K562 (cell line): ENCODE results near the gene C1orf122. TPM values are rescaled to one million over a fixed set of nuclear protein-coding genes. Genes with fewer than 3 reads are reported as not detected.
A peak's percentile ranks its signal among the peaks of the same experiment; 100 is the strongest.

Experiments used
- ATAC-seq: fragments of 200-7000 bp; cut with Tn5 transposase; 3 replicates; pipeline ENCODE4 v1.9.1; 2020; ENCODE audit warnings: moderate library complexity
- BruUV-seq: library from RNA; stranded (reverse); fragments of 400-500 nt; replicated peaks from 2 replicates; lab custom pipeline; 2021; lab: Mats Ljungman, UMichigan
- CTCF ChIA-PET: fragments of 300-600 bp; formaldehyde crosslinking; extraction: SDS; loops from one replicate; lab custom pipeline; 2021; ENCODE audit warnings: low intra/inter-chr PET ratio; lab: Yijun Ruan, JAX
- POLR2A ChIA-PET: fragments of 300-600, 350-650 bp; sonication (Branson Sonifier 250); formaldehyde crosslinking; extraction: SDS; loops from one replicate; lab custom pipeline; 2021; ENCODE audit warnings: antibody characterized with exemption, inconsistent platforms; lab: Yijun Ruan, JAX
- DNase-seq, 4 experiments: peaks; one replicate each; pipeline versions ENCODE4 v3.0.0 to v3.0.0-alpha.2; 2011 to 2018; ENCODE audit warnings: low spot score in 3 of 4, mixed read lengths in 3 of 4; ENCODE audit errors: extremely low read depth in 1 of 4
- FAIRE-seq: peaks from 2 replicates; lab custom pipeline; 2011; peaks lifted over from hg19 to GRCh38; lab: Jason Lieb, UNC
- H2AFZ ChIP-seq: 2 replicates; pipeline ENCODE4 v1.6.0; 2011; ENCODE audit warnings: low read depth, low read length, control low read depth, inconsistent platforms
- H3K27ac ChIP-seq: fragments of 200-600 bp; 3 replicates; pipeline ENCODE4 v1.8.0; 2011; ENCODE audit warnings: low read depth, mild to moderate bottlenecking, control low read depth, inconsistent platforms, low read length, moderate library complexity, mixed read lengths; ENCODE audit errors: extremely low read depth
- H3K27me3 ChIP-seq, 2 experiments: fragments of 300-600 bp in 1 of 2; 2 replicates in 1 of 2; 3 replicates in 1 of 2; pipeline versions ENCODE4 v1.6.0 to v1.8.0; 2011; ENCODE audit warnings: inconsistent platforms in 2 of 2, low read length in 2 of 2, mild to moderate bottlenecking in 1 of 2, mixed read lengths in 1 of 2, moderate library complexity in 1 of 2; ENCODE audit not compliant: control insufficient read depth in 2 of 2, insufficient read depth in 2 of 2
- H3K36me3 ChIP-seq: fragments of 300-600 bp; 3 replicates; pipeline ENCODE4 v1.8.0; 2011; ENCODE audit warnings: mild to moderate bottlenecking, low read length, inconsistent platforms; ENCODE audit not compliant: control insufficient read depth, insufficient read depth
- H3K4me1 ChIP-seq, 2 experiments: fragments of 200-600 bp in 1 of 2; replicated peaks in 1 of 2; 2 replicates in 1 of 2; 3 replicates in 1 of 2; pipeline versions ENCODE4 v1.5.1 to v1.8.0; 2011; ENCODE audit warnings: inconsistent platforms in 2 of 2, low read length in 2 of 2, mild to moderate bottlenecking in 1 of 2, mixed read lengths in 1 of 2, moderate library complexity in 1 of 2; ENCODE audit not compliant: control insufficient read depth in 2 of 2, insufficient read depth in 2 of 2
- H3K4me2 ChIP-seq: 2 replicates; pipeline ENCODE4 v1.6.1; 2011; ENCODE audit warnings: low read length, control low read depth, inconsistent platforms, mixed read lengths; ENCODE audit not compliant: insufficient read depth
- H3K4me3 ChIP-seq: fragments of 200-600 bp; sonication (generic), shearing (Covaris generic); 2 replicates; pipeline ENCODE4 v1.5.1; 2016; ENCODE audit warnings: control low read depth, inconsistent platforms
- H3K79me2 ChIP-seq: fragments of 200-600 bp; 3 replicates; pipeline ENCODE4 v1.8.0; 2011; ENCODE audit warnings: low read length, inconsistent platforms; ENCODE audit not compliant: control insufficient read depth, insufficient read depth
- H3K9ac ChIP-seq, 2 experiments: 2 replicates each; pipeline versions ENCODE4 v1.6.0 to v1.6.1; 2011; ENCODE audit warnings: low read depth in 2 of 2, low read length in 2 of 2, control low read depth in 1 of 2, inconsistent platforms in 1 of 2, mild to moderate bottlenecking in 1 of 2, mixed read lengths in 1 of 2; ENCODE audit not compliant: insufficient read depth in 1 of 2
- H3K9me1 ChIP-seq: one replicate; pipeline ENCODE4 v1.6.0; 2011; ENCODE audit warnings: inconsistent platforms, mild to moderate bottlenecking, low read length, moderate library complexity; ENCODE audit not compliant: control insufficient read depth, insufficient read depth
- H3K9me3 ChIP-seq: replicated peaks from 2 replicates; pipeline ENCODE4 v1.5.1; 2011; ENCODE audit warnings: low read depth, low read length, inconsistent platforms; ENCODE audit not compliant: control insufficient read depth, insufficient read depth
- H4K20me1 ChIP-seq: replicated peaks from 2 replicates; pipeline ENCODE4 v1.6.1; 2011; ENCODE audit warnings: low read length, inconsistent platforms, mixed read lengths; ENCODE audit not compliant: control insufficient read depth, insufficient read depth
- CEBPG ChIP-seq, 3 experiments: fragments of 200-800 bp in 1 of 3; sonication (Bioruptor generic) in 1 of 3; sonication (generic) in 1 of 3; formaldehyde crosslinking in 1 of 3; IDR thresholded peaks in 2 of 3; conservative IDR thresholded peaks in 1 of 3; 2 replicates each; pipeline versions ENCODE4 v1.6.1 to v1.8.0; 2016 to 2022; ENCODE audit warnings: missing compliant biosample characterization in 2 of 3, missing genetic modification characterization in 2 of 3, mild to moderate bottlenecking in 1 of 3, missing genetic modification reagents in 1 of 3
- MAFG ChIP-seq: fragments of 450-650 bp; conservative IDR thresholded peaks from 2 replicates; pipeline ENCODE4 v1.6.1; 2016; ENCODE audit warnings: missing genetic modification characterization, missing compliant biosample characterization
- MTF1 ChIP-seq: fragments of 250-450 bp; sonication (Bioruptor Pico); IDR thresholded peaks from 2 replicates; pipeline ENCODE4 v1.9.0; 2021; ENCODE audit warnings: moderate library complexity, mild to moderate bottlenecking, inconsistent platforms, borderline replicate concordance
- NCOA1 ChIP-seq: fragments of 450-650 bp; IDR thresholded peaks from 2 replicates; pipeline ENCODE4 v1.6.1; 2016; ENCODE audit warnings: low read depth
- NFIC ChIP-seq: fragments of 450-650 bp; IDR thresholded peaks from 2 replicates; pipeline ENCODE4 v1.6.1; 2017; ENCODE audit warnings: mild to moderate bottlenecking, inconsistent platforms
- NRF1 ChIP-seq, 2 experiments: fragments of 450-650 bp; IDR thresholded peaks in 1 of 2; conservative IDR thresholded peaks in 1 of 2; 2 replicates each; pipeline ENCODE4 v1.6.1; 2014; ENCODE audit warnings: mild to moderate bottlenecking in 2 of 2
- ZNF121 ChIP-seq: sonication (generic); formaldehyde crosslinking; conservative IDR thresholded peaks from 2 replicates; pipeline ENCODE4 v1.8.0; 2022; ENCODE audit warnings: missing genetic modification reagents
- WGBS: fragments of 100-300 bp; shearing (Covaris generic); methylation state at CpG from one replicate; pipeline ENCODE4 v1.1.6; 2016; ENCODE audit warnings: low coverage, mixed read lengths; ENCODE audit not compliant: insufficient coverage; ENCODE audit errors: missing lambda C conversion rate; 5-methylcytosine and 5-hydroxymethylcytosine counted together
- in situ Hi-C: fragments of 300-500 bp; cut with MboI; formaldehyde crosslinking; loops from 4 replicates; pipeline ENCODE4 v1.15.0; 2018; ENCODE audit warnings: inconsistent platforms, mixed read lengths
- intact Hi-C: fragments of 100-400 bp; cut with micrococcal nuclease; formaldehyde crosslinking; loops from 2 replicates; pipeline ENCODE4 v1.14.2; 2022
- polyA plus RNA-seq, 8 experiments: library from polyadenylated mRNA; depleted of rRNA in 4 of 8; stranded (reverse) in 5 of 8; unstranded in 3 of 8; fragments of >200 nt; fragmentation: Nextera tagmentation in 2 of 8; fragmentation: Illumina TruSeq in 1 of 8; extraction: Ambion mirVana in 2 of 8; extraction: Trizol in 1 of 8; gene quantifications; 2 replicates each; pipeline versions ENCODE4 v1.2.1 to v1.2.3, GENCODE V29; 2011 to 2014; ENCODE audit warnings: inconsistent platforms in 1 of 8, missing spikeins in 1 of 8
- total RNA-seq, 7 experiments: library from RNA; depleted of rRNA in 6 of 7; stranded (reverse); fragments of >200 nt in 6 of 7; fragmentation: Illumina TruSeq in 2 of 7; extraction: Trizol in 2 of 7; gene quantifications; 2 replicates each; pipeline versions ENCODE4 v1.2.1 to v1.2.3, GENCODE V29; 2011 to 2021; ENCODE audit warnings: low replicate concordance in 1 of 7
- TF ChIP-seq, protein P1 (sequence below): fragments of 450-650 bp; IDR thresholded peaks from 2 replicates; pipeline ENCODE4 v1.6.1; 2016; ENCODE audit warnings: missing biosample characterization, missing genetic modification characterization
- TF ChIP-seq, protein P2 (sequence below): fragments of 250-450 bp; sonication (Bioruptor Pico); IDR thresholded peaks from 2 replicates; pipeline ENCODE4 v1.8.0; 2021; ENCODE audit warnings: moderate library complexity, mild to moderate bottlenecking, inconsistent platforms

Gene C1orf122
- total and polyA plus RNA-seq, 9 of the 15 experiments (the other 6 are each of a cell fraction or from before 2014, with no cell fraction given): 3.6 to 70.9 (median 17.3) TPM

DNA sequence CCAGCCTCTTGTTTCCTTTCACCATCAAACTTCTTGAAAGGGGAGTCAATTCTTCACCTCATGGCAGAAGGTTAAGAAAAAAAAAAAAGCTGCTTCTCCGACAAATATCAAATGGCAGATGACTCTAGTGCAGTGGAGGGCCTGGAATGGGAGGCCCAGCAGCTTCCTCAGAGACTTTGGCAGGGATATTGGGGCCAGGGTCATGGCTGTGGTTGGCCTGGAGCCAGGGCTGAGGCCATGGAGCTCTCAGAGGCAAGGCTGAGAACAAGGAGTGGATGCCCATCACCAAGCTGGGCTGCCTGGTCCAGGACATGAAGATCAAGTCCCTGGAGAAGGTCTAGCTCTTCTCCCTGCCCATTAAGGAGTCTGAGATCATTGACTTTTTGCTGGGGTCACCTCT, 33.1 kb downstream of the C1orf122 start:
- no peaks in the 10 kb centered on the region for H3K9me3 ChIP-seq
- no peaks in the 10 kb centered on the region for H3K9me1 ChIP-seq
- peaks cover 0 to 11% of the 10 kb centered on the region in 2 experiments; a peak in 2 of 5 replicates for H3K4me1 ChIP-seq
- no peak for ATAC-seq
- H4K20me1 ChIP-seq: no peaks in the 10 kb centered on the region
- H3K4me2 ChIP-seq: no peak overlapping the region
- ChIA-PET CTCF (no interaction called here), POLR2A (interaction anchor here (0.5 to 1.7 kb wide), 5 partner anchors 10 to 109 kb away, joined by 3 to 5 read pairs (median 4); partner anchors contain the start of genes C1orf122 and YRDC)
- intact Hi-C loops: no loop called here
- no peak for DNase-seq
- no peak for FAIRE-seq
- in situ Hi-C loops: no loop called here
- WGBS: 93% methylated on average over 1 of the region's 1 CpG
- no peak overlapping the region for H3K27ac ChIP-seq
- no peaks in the 10 kb centered on the region for H3K27me3 ChIP-seq
- TF ChIP-seq, protein P1, sequence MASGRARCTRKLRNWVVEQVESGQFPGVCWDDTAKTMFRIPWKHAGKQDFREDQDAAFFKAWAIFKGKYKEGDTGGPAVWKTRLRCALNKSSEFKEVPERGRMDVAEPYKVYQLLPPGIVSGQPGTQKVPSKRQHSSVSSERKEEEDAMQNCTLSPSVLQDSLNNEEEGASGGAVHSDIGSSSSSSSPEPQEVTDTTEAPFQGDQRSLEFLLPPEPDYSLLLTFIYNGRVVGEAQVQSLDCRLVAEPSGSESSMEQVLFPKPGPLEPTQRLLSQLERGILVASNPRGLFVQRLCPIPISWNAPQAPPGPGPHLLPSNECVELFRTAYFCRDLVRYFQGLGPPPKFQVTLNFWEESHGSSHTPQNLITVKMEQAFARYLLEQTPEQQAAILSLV: no peak
- TF ChIP-seq NFIC: peak; percentile 41; the same call in 1 of the 2 replicates
- no TSS peak for BruUV-seq
- H3K79me2 ChIP-seq: peaks cover 13% of the 10 kb centered on the region; the same call in 1 of the 3 replicates
- H3K9ac ChIP-seq: peak overlapping the region in 1 of 2 experiments; percentile 51; a peak in 1 of 4 replicates
- no peak overlapping the region for H2AFZ ChIP-seq
- no peak overlapping the region for H3K4me3 ChIP-seq
- peaks cover 46% of the 10 kb centered on the region for H3K36me3 ChIP-seq

DNA sequence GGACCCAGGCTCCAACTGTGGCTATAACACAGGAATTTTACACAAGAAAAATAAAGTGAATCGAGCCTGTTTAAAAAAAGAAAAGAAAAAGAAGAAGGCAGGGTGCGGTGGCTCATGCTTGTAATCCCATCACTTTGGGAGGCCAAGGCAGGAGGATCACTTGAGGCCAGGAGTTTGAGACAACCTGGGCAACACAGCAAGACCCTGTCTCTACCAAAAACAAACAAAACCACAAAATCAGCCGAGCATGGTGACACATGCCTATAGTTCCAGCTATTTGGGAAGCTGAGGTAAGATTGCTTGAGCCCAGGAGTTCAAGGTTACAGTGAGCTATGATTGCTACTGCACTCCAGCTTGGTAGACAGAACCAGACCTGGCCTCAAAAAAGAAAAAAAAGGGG, 34.1 kb downstream of the C1orf122 start:
- FAIRE-seq: no peak
- Histone ChIP-seq H3K79me2 (peaks cover 19% of the 10 kb centered on the region; the same call in 2 of the 3 replicates), H3K27ac (no peak overlapping the region), H3K27me3 (no peaks in the 10 kb centered on the region), H3K36me3 (peaks cover 45% of the 10 kb centered on the region), H2AFZ (no peak overlapping the region), H3K4me2 (no peak overlapping the region)
- 78% methylated on average over 3 of the region's 3 CpGs for WGBS
- intact Hi-C loops: no loop called here
- CTCF ChIA-PET: no interaction called here
- ATAC-seq: no peak
- no peak for TF ChIP-seq NCOA1
- 0 out of 2 replicates have a peak, but pooled peaks have one; percentile 18 for TF ChIP-seq ZNF121 (CRISPR knock-in tag)
- TF ChIP-seq CEBPG (CRISPR knock-in tag; IDR thresholded peaks at IDR 0.05): no peak
- no peak for TF ChIP-seq CEBPG (tag; conservative IDR thresholded peaks at IDR 0.05 in 1 of 2, IDR thresholded peaks at IDR 0.05 in 1 of 2)
- no peak for TF ChIP-seq MAFG (tag)
- TF ChIP-seq, protein P2, sequence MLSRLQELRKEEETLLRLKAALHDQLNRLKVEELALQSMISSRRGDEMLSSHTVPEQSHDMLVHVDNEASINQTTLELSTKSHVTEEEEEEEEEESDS (CRISPR knock-in tag): no peak
- TF ChIP-seq MTF1 (CRISPR knock-in tag): no peak
- no peak for TF ChIP-seq NRF1 (conservative IDR thresholded peaks at IDR 0.05 in 1 of 2, IDR thresholded peaks at IDR 0.05 in 1 of 2)
- TF ChIP-seq, all 486 proteins: peak for 1
- Histone ChIP-seq H3K9me1 (no peaks in the 10 kb centered on the region), H3K9me3 (no peaks in the 10 kb centered on the region), H3K4me1 (peaks cover 0 to 16% of the 10 kb centered on the region in 2 experiments; a peak in 2 of 5 replicates), H4K20me1 (no peaks in the 10 kb centered on the region), H3K9ac (no peak overlapping the region), H3K4me3 (no peak overlapping the region)
- POLR2A ChIA-PET: interaction anchor here (0.6 kb wide), 1 partner anchor 33 kb away, joined by 3 read pairs; no protein-coding TSS in a partner anchor
- in situ Hi-C loops: no loop called here
- no TSS peak for BruUV-seq
- DNase-seq: no peak
